ENCODE results near the gene TC2N.

- TF ChIP-seq CTCF (IDR thresholded peaks at IDR 0.05): no peak
- TF ChIP-seq EZH2 (IDR thresholded peaks at IDR 0.05; ENCODE audit: borderline replicate concordance, insufficient read depth, low read depth, low read length, poor library complexity, severe bottlenecking): no peak
These were observed 60.6 kb downstream of the TC2N start for GRCh38 chr14:91806716-91807115.
